Peyer's patch (tissue), 4 donors: ENCODE measurements around the gene ATP5F1B.

Experiments used
- CTCF ChIP-seq, 6 experiments: fragments of 450-650 bp in 4 of 6; fragments of 200-600 bp in 2 of 6; sonication (generic) in 1 of 6; IDR thresholded peaks; one replicate each; pipeline ENCODE4 v1.5.1; 2017 to 2019; ENCODE audit warnings: antibody characterized with exemption in 6 of 6, mild to moderate bottlenecking in 3 of 6, moderate library complexity in 1 of 6
- POLR2A ChIP-seq, 2 donors: fragments of 450-650 bp; IDR thresholded peaks; one replicate each; pipeline ENCODE4 v1.5.1; 2017; ENCODE audit warnings: antibody characterized with exemption in 2 of 2, mild to moderate bottlenecking in 2 of 2, moderate library complexity in 2 of 2

- TF ChIP-seq CTCF (IDR thresholded peaks at IDR 0.05) (no peak), POLR2A (IDR thresholded peaks at IDR 0.05) (no peak)
These were observed 12.1 kb downstream of the ATP5F1B start for GRCh38 chr12:56633468-56634241.
